M059J (cell line): Measurements from ENCODE around the gene ZNF699. TPM values are rescaled to one million over a fixed set of nuclear protein-coding genes. Genes with fewer than 3 reads are reported as not detected.
"Not testable (repeated sequence)": the region's sequence is repeated elsewhere in the genome, so short reads cannot be mapped to it uniquely, and the experiment has no call there.

Source experiments
- DNase-seq: peaks from one replicate; pipeline ENCODE4 v3.0.0-alpha.2; 2012; ENCODE audit warnings: low read depth
- total RNA-seq: library from RNA; depleted of rRNA; stranded (reverse); fragments of >200 nt; shearing (Covaris generic); gene quantifications from 2 replicates; pipeline ENCODE4 v1.2.3, GENCODE V29; 2014; rRNA removed

ZNF699 gene
- total RNA-seq, 1 experiment from 2014 or later = 18.5 TPM

- DNase-seq = peak; percentile 12
Measured at GRCh38 chr19:9289231-9289884, 20.3 kb downstream of the ZNF699 start.

DNA sequence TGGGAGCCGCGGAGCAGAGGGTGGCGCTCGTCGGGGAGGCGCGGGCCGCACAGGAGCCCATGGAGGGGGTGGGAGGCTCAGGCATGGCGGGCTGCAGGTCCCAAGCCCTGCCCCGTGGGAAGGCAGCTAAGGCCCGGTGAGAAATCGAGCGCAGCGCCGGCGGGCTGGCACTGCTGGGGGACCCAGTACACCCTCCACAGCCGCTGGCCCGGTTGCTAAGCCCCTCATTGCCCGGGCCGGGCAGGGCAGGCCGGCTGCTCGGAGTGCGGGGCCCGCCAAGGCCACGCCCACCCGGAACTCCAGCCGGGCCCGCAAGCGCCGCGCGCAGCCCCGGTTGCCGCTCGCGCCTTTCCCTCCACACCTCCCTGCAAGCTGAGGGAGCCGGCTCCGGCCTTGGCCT lies 26.2 kb downstream of the ZNF699 start:
- DNase-seq = not testable (repeated sequence)

DNA sequence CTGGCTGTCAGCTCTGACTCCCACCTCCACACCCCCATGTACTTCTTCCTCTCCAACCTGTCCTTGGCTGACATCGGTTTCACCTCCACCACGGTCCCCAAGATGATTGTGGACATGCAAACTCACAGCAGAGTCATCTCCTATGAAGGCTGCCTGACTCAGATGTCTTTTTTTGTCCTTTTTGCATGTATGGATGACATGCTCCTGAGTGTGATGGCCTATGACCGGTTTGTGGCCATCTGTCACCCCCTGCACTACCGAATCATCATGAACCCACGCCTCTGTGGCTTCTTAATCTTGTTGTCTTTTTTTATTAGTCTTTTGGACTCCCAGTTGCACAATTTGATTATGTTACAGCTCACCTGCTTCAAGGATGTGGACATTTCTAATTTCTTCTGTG lies 58.4 kb downstream of the ZNF699 start:
- DNase-seq = no peak

GRCh38 chr19:9250630-9251029 lies 59.0 kb downstream of the ZNF699 start, which contains the start of gene OR7E24:
TSS of gene OR7E24 (plus strand) at chr19:9250930. CDS start at chr19:9251044, 114 bp downstream.
- DNase-seq = no peak

Other genes with a start within 250 kb of the ZNF699 start
- not detected in 2 replicates for gene OR1M1, start 222.8 kb downstream of the ZNF699 start, total RNA-seq
- not detected in 2 replicates for gene OR7G2, start 202.4 kb downstream of the ZNF699 start, total RNA-seq
- gene OR7G1, start 194.1 kb downstream of the ZNF699 start, total RNA-seq = not detected in 2 replicates
- not detected in 2 replicates for gene OR7G3, start 182.9 kb downstream of the ZNF699 start, total RNA-seq
- gene ZNF317, start 169.4 kb downstream of the ZNF699 start, total RNA-seq = 15.9 and 26.5 TPM in 2 replicates
- gene OR7D2, start 130.9 kb downstream of the ZNF699 start, total RNA-seq = 0.05 and 0.12 TPM in 2 replicates
- not detected in 2 replicates for gene OR7D4, start 90.2 kb downstream of the ZNF699 start, total RNA-seq
- not detected in 2 replicates for gene OR7E24, start 58.9 kb downstream of the ZNF699 start, total RNA-seq
- gene ZNF559, start 14.3 kb upstream of the ZNF699 start, total RNA-seq = 7.0 and 13.5 TPM in 2 replicates
- 3.1 and 4.0 TPM in 2 replicates for gene ZNF177, start 53.2 kb upstream of the ZNF699 start, total RNA-seq
- 16.0 and 17.2 TPM in 2 replicates for gene ZNF266, start 125.7 kb upstream of the ZNF699 start, total RNA-seq
- gene ZNF560, start 188.8 kb upstream of the ZNF699 start, total RNA-seq = 0.10 and 1.7 TPM in 2 replicates
- gene ZNF426, start 228.8 kb upstream of the ZNF699 start, total RNA-seq = 4.2 and 8.9 TPM in 2 replicates